Measurements from ENCODE around the gene OAF. TPM values are rescaled to one million over a fixed set of nuclear protein-coding genes. Genes with fewer than 3 reads are reported as not detected.

OAF gene
- total and polyA plus RNA-seq, 9 of the 15 experiments (the other 6 are each of a cell fraction or from before 2014, with no cell fraction given): 1.1 to 21.6 (median 7.5) TPM

GRCh38 chr11:120198403-120198786 is 12.4 kb upstream of the OAF start:
- Histone ChIP-seq H3K9ac (ENCODE audit: insufficient read depth in 1 of 2, low read depth in 2 of 2, low read length in 2 of 2) (no peak overlapping the region), H3K36me3 (ENCODE audit: control insufficient read depth, insufficient read depth, low read length) (no peaks in the 10 kb centered on the region), H3K9me3 (replicated peaks; ENCODE audit: control insufficient read depth, insufficient read depth, low read depth, low read length) (no peaks in the 10 kb centered on the region), H3K9me1 (ENCODE audit: control insufficient read depth, insufficient read depth, low read length) (peaks cover 2% of the 10 kb centered on the region), H3K4me3 (no peak overlapping the region), H3K4me1 (replicated peaks in 1 of 2; ENCODE audit: control insufficient read depth in 2 of 2, insufficient read depth in 2 of 2, low read length in 2 of 2) (0 out of 5 replicates have a peak, but pooled peaks cover 0 to 6% of the 10 kb centered on the region in 2 experiments), H2AFZ (ENCODE audit: low read depth, low read length) (no peak overlapping the region), H4K20me1 (replicated peaks; ENCODE audit: control insufficient read depth, insufficient read depth, low read length) (peaks cover 10% of the 10 kb centered on the region), H3K27ac (ENCODE audit: extremely low read depth, low read depth, low read length) (no peak overlapping the region), H3K79me2 (ENCODE audit: control insufficient read depth, insufficient read depth, low read length) (no peaks in the 10 kb centered on the region), H3K27me3 (ENCODE audit: control insufficient read depth in 2 of 2, insufficient read depth in 2 of 2, low read length in 2 of 2) (peaks cover 34 to 55% of the 10 kb centered on the region in 2 experiments; a peak in 4 of 5 replicates), H3K4me2 (ENCODE audit: insufficient read depth, low read length) (no peak overlapping the region)
- no peak for TF ChIP-seq SMAD3 (CRISPR knock-in tag; conservative IDR thresholded peaks at IDR 0.05)
- TF ChIP-seq ZFP36 (IDR thresholded peaks at IDR 0.05; ENCODE audit: low read depth, low read length, partially characterized antibody): no peak
- TF ChIP-seq ZNF507 (tag; conservative IDR thresholded peaks at IDR 0.05): no peak
- TF ChIP-seq NFYB (IDR thresholded peaks at IDR 0.05; ENCODE audit: extremely low read depth, insufficient read length): no peak
- TF ChIP-seq PTRF (tag; IDR thresholded peaks at IDR 0.05): no peak
- no peak for TF ChIP-seq FOXP4 (CRISPR knock-in tag; IDR thresholded peaks at IDR 0.05; ENCODE audit: borderline replicate concordance)
- no peak for TF ChIP-seq ZNF316 (IDR thresholded peaks at IDR 0.05)
- ATAC-seq (no peak), DNase-seq (ENCODE audit: extremely low read depth in 1 of 4, low spot score in 3 of 4) (no peak), FAIRE-seq (no peak)
- ChIA-PET CTCF (ENCODE audit: low intra/inter-chr PET ratio) (no interaction called here), POLR2A (interaction anchor here (0.5 kb wide), 1 partner anchor 1647 kb away, joined by 3 read pairs; no protein-coding TSS in a partner anchor)
- in situ Hi-C loops (cut with MboI) (no loop called here), intact Hi-C loops (cut with micrococcal nuclease) (no loop called here)
- BruUV-seq (replicated peaks): no TSS peak
- WGBS (ENCODE audit: insufficient coverage, low coverage, missing lambda C conversion rate): 9% methylated on average over 5 of the region's 5 CpGs

Data from K562 (cell line).